ENCODE measurements around the gene ZNF300.
"Not testable (repeated sequence)": the region's sequence is repeated elsewhere in the genome, so short reads cannot be mapped to it uniquely, and the experiment has no call there.

Gene ZNF300

GRCh38 chr5:150845185-150845859, 59.5 kb downstream of the ZNF300 start:
- DNase-seq = not testable (repeated sequence)

All from NCI-H1105 (cell line).